OCI-LY1 (cell line): ENCODE results near the gene XKR7.
"Not testable (repeated sequence)": the region's sequence is repeated elsewhere in the genome, so short reads cannot be mapped to it uniquely, and the experiment has no call there.

ENCODE experiments used
- EZH2 ChIP-seq: fragments of 200-600 bp; sonication (generic), shearing (Covaris generic); IDR thresholded peaks from 2 replicates; pipeline ENCODE4 v1.8.0; 2017; ENCODE audit warnings: borderline replicate concordance, mixed run types, mild to moderate bottlenecking, antibody characterized with exemption, low read length, moderate library complexity, mixed read lengths
- TF ChIP-seq, protein P1 (sequence below): fragments of 200-600 bp; sonication (generic), shearing (Covaris generic); IDR thresholded peaks from 2 replicates; pipeline ENCODE4 v1.5.1; 2017; ENCODE audit warnings: mild to moderate bottlenecking, antibody characterized with exemption, low read length, moderate library complexity, mixed read lengths

GRCh38 chr20:31921480-31921879 lies 46.5 kb upstream of the XKR7 start:
- TF ChIP-seq, protein P1, sequence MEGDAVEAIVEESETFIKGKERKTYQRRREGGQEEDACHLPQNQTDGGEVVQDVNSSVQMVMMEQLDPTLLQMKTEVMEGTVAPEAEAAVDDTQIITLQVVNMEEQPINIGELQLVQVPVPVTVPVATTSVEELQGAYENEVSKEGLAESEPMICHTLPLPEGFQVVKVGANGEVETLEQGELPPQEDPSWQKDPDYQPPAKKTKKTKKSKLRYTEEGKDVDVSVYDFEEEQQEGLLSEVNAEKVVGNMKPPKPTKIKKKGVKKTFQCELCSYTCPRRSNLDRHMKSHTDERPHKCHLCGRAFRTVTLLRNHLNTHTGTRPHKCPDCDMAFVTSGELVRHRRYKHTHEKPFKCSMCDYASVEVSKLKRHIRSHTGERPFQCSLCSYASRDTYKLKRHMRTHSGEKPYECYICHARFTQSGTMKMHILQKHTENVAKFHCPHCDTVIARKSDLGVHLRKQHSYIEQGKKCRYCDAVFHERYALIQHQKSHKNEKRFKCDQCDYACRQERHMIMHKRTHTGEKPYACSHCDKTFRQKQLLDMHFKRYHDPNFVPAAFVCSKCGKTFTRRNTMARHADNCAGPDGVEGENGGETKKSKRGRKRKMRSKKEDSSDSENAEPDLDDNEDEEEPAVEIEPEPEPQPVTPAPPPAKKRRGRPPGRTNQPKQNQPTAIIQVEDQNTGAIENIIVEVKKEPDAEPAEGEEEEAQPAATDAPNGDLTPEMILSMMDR = not testable (repeated sequence)
- TF ChIP-seq EZH2 = not testable (repeated sequence)
